HCEC 1CT (cell line): ENCODE measurements around the gene EPHA10.

Source experiments
- DNase-seq: peaks from one replicate; pipeline ENCODE4 v3.0.0-alpha.2; 2017

EPHA10 gene

DNA sequence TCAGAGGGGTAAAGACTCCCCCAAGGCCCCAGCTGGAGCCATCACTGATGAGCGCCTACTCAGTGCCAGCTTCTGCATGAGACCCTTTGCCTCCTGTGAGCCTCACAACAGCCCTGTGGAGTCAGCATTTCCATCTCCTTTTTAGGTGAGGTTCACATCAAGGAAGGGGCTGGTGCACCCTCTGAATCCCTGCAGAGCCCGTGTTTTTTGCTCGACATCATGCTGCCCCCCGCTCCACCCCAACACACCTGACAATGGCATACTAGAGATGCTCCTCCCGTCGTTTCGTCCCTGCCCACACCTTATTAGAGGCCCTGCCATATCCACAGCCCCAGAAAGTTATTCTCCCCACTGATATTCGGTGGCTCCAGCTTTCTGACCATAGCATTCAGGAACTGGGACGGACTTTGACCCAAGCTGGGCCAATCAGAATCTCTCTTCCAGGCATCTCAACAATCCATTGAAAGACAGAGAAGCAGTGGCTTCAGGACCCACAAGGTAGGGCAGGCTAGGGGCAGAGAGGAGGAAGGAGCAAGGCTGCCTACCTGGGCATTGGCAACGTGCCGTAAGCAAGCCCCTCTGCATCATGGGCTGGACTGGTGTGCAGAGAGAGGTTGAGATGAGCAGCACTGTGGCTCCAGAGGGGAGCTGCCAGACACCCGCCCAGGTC lies 32.7 kb downstream of the EPHA10 start:
- no peak for DNase-seq

DNA sequence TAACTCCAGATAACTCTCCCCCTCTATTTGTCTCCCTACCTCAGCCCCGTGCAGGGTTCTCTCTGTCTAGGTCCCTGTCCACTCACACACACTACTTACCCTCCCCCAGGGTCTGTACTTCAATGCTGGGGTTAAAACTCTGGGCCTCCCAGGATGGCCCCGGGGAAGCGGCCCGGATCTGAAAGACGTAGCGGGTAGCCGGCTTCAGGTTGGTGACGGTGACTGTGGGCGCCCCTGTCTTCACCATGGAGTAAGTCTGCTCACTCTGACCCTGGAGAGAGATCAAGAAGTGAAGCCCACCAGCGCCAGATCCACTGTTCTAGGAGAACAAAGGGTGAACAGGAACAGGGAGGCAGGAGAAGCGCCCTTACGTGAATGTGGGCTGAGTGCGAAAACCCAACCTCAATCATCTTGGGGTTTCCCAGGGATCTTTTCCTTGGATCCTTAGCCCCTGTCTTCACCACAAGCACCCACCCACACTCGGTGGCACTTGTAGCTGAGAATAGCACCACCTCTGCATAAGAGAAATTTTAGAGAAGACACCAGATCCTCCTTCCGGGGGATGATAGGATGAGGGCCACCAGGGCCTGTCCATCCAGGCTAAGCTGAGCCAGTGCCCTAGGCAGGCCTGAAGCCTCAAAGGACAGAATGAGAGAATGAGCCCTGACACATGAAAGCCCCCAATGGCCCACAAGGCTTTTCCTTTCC lies 33.5 kb downstream of the EPHA10 start:
- DNase-seq: no peak

DNA sequence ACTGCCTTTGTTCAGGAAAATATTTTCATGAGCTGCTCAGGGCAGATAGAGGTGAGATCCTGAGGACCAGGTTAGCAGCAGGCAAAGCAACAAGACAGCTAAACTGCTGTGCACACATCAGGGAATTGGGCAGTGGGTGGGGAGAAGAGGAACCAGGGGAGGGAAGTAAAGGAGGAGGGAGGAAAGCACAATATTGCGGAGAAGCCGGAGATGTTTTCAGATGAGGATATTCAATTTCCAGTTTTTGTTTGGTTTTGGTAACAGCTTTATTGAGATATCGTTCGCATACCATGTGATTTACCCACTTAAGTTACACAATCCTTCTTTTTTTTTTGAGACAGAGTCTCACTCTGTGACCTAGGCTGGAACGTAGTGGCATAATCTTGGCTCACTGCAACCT lies 34.5 kb downstream of the EPHA10 start:
- DNase-seq: no peak

DNA sequence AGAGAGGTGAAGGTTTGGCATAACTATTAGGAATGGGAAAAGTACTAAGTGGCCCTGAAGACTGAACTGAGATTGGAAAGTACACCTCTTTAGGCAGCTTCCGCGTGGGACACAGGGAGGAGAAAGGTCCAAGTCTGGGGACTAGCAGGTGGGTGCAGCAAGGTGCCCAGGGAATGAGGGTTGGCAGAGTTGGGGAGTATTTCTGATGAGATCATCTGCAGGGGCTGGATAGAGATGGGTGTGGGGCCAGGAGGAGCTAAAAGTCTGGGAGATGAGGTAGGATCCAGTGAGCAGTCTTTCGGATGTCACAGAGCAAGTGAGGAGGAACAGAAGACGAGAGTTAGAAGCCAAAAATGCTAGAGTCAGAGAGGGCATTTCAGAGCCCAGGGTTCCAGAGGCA lies 36.5 kb downstream of the EPHA10 start:
- DNase-seq: no peak

DNA sequence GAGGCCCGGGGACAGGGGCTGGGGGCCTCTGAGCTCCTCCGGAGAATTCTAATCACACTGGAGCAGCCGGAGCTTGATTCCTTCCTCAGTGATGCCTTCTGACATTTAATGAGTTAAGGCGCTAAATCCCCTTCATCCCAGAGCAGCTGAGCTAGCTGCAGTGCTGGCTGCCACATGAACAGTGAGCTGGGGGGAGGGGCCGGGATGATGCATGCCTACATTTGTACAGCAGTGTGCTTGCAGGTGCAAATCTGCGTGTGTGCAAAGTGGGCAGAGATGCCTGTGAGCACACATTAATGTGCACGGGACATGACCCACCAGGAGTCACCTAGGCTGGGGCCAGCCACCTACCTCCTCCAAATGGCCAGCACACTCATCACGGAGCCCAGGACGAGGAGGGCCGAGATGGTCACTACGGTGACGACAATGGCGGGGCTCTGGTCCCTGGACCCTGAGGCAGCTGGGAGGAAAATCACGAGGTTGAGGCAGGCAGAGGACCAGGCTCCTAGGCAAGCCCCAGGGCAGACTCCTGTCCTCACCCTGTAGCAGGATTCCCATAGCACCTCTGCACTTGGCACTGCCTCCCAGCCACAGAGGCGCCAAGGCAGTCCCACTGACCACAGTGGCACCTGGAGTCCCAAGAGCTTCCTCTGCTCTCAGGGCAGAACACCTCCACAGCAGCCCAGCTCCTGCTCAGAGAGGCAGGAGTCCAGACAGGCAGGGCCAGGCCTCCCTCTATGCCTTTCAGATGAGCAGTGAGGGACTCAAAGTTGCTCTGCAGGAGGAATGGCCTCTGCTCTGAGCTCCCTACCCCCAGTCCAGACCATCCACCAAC lies 38.0 kb downstream of the EPHA10 start:
- DNase-seq: no peak

DNA sequence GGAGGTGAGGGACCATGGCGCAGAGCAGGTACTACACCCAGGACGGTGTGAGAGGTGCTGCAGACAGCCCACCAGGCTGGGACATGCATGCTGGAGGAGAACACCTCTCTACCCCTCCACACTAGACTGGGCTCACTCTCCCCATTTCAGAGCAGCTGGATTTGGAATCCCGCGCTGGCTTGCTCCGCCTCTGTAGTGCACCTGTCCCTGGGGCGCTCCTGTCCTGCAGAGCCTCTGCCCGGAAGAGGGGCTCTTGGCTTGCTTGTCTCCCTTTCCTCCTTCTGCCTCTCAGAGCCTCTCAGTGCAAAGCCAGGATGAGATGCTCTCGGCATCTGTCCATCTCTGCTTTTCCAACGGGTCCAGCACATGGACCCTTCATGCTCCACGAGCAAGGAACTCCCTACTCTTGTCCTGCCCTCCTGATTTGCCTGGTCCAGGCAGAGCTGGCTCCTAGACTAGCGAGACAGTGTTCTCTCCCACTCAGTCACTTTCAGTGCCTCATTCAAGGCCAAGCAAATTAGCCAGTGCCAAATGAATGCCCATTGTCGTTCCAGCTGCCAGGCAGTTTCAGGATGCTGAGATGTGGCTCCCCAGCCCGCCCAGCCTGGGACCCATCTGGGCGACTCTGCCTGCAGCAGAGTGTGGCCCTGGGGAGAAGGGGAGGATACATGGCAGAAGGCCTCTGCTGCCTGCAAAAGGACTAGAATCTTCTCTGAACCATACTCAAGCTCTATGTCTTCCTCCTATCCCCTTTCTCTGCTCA lies 38.9 kb downstream of the EPHA10 start:
- no peak for DNase-seq

DNA sequence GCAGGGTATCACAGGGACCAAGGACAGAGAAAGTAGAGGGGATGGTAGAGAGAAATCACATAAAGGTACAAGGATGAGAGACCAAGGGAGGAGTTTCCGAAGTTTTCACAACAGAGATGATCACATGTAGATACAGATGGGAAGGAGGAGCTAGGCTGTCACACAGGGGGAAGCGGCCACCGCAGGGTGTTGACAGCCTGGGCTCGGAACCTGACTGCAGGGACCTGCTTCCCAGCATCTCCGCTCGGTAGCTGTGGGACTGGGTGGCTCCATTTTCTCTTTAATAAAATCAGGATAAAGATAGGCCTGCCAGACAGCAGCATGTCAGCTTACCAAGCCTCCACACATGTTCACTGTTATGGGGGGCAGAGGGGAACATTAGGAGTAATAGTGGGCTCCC lies 40.3 kb downstream of the EPHA10 start:
- no peak for DNase-seq

DNA sequence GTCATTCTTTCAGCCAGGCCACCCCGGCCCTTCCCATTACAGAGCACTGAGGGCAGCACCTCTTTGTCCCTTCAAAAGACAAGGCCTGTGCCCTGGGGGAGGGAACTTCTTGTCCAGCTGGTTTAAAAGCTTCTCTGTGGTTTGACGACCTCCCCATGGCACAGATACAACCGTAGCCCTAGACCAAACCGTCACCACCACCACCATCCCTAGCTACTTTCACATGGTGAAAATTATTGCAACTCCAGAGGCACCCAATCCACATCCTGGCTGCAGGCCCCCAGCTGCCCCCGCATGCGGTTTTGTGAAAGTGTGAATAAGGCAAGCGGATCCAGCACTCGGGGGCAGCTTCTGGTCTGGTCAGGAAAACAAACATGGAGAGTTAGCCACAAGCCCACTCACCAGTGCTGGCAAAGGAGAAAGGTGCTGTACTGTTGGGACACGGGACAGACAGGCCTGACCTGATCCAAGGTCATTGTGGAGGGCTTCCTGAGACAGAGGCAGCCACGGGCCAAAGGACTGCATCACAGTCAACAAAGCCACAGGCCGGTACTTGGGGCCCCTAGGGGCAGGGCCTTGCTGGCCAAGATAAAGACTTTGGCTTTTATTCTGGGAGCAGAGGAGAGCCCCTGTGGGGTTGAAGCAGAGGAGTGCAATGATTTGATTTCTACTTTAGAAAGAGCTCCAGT lies 41.4 kb downstream of the EPHA10 start:
- no peak for DNase-seq

DNA sequence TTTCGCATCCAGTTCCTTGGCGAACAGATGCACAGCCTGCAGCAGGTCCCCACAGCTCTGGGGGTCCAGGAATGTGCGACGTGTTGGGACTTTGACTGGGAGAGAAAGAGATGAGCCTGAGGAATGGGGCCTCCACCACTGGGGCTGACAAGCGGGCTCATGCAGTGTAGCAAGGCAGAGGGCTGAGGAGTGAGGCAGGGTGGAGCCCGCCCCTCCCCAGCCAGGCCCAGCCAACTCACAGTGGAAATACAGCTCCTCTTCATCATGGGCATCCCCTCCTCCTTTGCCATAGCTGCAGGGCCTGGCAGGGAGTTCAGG lies 41.9 kb downstream of the EPHA10 start:
- no peak for DNase-seq

DNA sequence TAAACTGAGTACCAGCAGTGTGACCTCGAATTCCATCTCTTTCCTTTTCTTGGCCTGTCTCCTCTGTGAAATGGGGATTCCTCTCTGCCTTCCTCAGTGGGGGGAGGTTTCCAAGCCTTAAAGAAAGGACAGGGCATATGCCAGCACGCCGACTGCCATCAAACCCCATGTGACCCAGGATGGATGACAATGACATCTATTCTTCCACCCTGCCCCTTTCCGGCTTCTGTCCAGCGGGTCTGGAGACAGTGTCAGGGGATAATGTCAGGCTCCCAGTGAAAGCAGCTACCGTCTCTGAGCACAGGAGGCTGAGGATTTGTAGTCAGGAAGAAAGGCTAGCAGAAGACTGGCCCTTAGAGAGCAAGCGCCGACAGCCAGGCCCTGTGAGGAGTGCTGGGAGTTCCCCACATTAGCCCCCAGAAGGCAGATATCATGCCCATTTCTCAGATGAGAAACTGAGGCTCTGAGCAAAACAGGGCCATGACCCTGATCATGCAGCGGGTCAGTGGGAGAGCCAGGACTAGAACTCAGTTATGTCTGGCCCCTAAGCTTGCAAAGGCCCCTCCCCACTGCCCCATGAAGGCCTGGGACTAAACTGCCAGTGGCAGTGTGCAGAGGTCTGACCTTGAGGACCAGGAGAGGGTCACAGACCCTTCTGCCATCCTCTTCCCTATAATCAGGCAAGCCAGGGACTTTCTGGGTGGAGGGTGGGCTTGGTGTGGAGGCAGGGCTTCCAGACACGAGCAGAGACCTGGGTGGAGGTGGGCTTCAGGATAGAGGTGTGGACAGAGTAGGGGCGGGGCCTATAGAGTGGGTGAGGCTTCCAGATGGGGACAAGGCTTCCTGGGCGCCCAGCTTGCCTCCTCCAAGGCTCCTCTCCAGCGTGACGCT lies 42.5 kb downstream of the EPHA10 start:
- DNase-seq: no peak

DNA sequence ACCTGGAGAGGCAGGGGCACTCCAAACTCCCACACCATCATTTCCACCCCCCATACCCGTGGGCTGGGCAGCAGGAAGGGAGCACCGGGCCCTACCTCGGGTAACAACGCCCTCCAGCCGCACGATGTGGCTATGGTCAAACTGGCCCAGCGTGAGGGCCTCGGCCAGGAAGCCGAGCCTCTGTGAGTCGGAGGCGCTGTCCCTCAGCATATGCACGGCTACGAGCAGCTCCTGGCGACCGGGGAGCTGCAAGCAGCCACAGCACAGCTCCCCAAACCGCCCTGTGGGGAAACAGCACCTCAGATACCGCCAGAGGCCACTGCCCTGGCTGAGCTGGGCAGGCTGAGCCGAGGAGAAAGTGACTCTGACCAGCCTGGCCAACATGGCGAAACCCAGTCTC lies 43.4 kb downstream of the EPHA10 start:
- no peak for DNase-seq

DNA sequence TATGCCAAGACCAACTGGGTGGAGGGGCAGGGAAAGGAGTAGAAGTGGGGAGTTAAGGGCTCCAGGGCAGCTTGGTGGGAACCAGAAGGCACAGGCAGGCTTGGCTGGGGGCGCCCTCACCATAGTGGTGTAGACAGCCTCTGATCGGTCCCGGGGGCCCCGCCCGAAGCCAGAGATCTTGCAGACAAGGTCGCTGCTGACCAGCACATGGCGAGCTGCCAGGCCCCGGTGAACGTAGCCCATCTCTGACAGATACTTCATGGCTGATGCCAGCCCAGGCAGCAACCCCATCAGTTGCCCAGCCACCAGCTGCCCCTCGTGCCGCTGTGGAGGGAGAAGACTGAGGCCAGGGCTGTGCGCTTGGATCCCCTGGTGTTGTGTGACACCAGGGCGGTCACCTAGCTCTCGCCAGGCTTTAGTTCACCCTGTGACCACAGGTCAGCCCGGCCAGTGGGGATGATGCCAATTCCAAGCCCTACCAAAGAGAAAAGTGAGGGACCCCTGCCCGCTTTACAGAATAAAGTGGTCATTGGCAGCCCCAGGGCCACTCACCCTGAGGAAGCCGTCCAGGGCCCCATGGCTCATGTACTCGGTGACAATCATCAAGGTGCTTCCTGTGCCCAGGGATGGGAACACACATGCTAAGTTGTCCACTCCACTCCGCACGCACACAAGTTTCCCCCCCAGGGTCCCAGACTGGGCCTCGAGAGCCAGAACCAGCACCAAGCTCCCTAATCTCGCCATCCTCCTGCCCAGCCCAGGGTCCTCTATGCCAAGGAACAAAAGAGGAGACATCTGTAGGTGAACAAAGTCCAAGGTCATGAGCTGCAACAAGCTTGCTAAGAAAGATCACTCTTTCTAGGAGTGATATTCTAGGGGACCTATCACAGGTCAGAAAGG lies 44.4 kb downstream of the EPHA10 start:
- no peak for DNase-seq

DNA sequence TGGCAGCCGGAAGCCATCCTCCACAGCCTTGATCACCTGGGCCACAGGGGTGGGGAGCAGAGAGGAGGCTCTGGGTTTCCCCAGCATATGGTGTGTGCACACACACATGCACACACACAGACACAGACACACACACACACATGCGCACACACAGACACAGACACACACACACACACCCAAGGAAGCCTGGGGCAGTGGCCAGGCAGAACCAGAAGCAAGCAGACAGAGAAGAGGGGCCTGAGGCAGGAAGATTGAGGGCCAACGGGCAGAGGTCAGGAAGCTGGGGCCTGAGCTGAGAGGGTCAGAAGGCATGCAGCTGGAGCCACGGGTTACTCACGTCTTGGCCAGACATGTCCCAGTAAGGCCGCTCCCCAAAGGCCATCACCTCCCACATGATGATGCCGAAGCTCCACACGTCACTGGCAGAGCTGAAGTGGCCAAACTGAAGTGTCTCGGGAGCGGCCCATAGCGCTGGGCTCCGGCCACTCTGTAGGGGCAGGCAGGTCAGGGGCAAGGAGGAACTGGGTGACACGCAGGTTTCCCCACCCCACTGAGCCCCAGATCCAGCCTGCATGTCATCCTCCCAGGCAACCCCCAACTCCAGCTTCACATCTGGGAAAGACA lies 45.2 kb downstream of the EPHA10 start:
- DNase-seq: peak; percentile 53

DNA sequence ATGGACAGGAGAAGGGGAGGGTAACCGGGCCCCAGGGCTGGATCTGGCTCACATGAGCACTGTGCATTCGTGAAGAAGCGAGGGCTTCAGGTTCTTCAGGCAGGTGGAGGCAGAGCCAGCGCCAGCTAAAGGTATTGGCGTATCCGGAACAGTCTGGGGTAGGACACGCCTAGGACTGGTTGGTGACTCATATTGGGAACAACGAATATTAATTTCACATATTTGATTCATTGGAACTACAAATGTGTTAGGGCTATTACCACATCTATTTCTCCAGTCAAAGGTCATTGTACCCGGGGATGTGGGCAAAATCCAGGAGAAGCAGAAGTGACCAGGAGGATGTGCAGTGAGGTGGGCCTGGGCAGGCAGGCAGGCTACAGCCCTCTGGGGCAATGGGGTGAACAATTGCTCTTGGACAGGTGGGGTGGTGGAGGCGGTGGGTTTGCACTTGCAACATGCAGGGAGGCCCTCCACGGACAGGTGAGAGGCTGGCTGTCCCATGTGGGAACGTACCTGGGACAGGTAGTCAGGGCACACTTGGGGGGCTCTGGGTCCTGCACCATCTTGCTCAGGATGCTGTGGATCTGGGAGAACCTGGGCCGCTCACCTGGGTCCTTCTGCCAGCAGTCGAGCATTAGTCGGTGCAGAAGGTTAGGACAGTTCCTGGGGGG lies 45.9 kb downstream of the EPHA10 start:
- no peak for DNase-seq

DNA sequence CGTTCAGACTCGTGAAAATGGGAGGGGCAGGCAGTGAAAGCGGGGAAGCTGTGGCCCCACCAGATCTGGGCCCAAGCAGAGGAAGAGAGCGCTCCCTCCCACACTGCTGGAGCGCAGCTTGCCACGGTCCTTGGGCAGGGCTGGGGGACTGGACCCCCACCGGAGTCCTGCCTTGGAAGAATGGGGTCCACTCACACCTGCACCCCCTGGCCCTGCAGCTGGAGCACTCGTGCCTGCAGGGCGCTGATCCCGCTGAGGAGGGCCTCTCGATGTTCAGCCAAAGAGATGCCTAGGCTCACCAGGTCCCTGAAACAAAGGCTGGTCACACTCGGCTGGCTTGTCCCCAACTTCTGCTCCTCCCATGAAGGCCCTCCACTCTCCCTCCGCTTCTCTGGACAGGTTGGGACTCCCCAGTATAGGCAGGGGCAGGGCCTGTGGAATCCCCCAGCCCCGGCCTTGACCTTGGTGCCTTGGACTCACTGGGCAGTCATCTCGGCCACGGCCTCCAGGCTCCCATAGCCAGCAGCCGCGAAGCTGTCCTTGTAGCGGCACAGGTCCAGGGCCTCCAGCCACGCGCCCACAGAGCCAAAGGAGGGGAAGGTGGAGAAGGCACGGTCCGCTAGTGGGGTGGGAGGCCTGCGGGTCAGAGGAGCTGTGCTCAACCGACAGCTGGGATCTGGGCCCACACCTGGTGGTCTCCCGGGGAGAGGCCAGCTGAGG lies 46.6 kb downstream of the EPHA10 start:
- no peak for DNase-seq

DNA sequence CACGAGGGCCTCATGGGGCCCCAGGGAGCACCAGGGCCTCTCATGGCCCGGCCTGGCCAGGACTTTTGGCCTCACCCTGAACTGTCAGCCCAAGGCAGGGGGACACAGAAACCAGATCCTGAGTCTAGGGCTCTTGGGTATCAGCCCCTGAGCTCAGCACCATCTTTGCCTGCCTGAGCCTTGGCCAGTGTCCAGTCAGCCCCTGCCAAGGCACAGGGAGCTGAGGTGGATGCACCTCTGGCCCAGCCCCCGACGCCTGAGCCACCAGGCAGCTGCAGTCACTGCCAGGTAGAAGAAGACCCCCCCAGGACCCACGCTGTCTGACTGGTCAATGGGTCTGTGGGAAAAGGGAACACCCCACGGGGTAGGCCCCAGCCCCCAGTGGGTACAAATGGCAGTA lies 47.3 kb downstream of the EPHA10 start:
- DNase-seq: no peak

DNA sequence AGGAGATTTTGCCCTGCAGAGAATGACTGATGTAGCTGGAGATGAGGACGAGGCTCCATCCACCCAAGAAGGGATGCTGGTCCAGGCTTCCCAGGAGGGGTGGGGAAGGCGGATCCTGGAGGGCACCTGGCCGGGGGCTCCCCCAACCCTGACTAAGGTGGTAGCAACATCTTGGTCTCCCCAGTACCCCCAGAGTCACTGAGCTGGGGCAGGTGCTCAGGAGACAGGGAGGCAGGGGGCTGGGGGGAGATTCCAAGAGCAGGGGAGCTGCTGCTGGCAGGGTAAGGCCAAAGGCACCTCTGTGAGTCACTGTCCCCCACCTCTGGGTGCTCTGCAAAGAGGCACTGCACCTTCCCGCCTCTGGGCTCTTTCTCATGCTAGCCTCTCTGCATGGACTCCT lies 48.6 kb downstream of the EPHA10 start:
- no peak for DNase-seq

DNA sequence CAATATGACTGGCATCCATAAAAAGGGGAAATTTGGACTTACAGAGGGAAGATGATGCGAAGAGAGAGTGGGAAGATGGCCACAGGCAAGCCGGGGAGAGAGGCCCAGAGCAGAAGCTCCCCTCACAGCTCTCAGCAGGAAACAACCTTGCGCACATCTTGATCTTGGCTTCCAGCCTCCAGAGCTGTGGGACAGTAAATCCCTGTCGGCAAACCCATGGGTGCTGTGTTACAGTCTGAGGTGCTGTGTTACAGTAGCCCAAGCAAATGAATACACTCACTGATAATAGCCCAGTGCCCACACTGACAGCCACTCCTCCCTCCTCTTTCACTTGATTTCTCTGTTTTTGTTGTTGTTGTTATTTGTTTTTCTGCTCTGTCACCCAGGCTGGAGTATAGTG lies 50.2 kb downstream of the EPHA10 start:
- DNase-seq: no peak

DNA sequence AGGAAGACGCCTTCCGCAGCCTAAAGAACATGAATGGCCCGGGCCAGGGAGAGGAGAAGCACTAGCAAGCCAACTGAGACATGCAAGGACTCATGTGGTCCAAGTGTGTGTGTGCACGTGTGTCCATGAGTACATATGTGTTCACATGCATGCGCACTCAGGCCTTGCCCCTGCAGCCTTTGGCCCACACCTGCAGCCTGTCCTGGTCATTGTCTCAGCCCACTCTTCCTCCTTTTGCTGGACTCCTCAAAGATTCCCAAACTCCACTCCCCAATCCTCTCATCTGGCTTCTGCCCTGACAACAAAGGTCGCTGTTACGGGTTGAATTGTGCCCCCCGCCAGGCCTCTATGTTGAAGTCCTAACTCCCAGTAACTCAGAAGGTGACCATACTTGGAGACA lies 50.7 kb downstream of the EPHA10 start:
- no peak for DNase-seq
